NT2/D1 (cell line): Measurements from ENCODE around the gene NBPF11.
A peak's percentile ranks its signal among the peaks of the same experiment; 100 is the strongest.
"Not testable (repeated sequence)": the region's sequence is repeated elsewhere in the genome, so short reads cannot be mapped to it uniquely, and the experiment has no call there.

Source experiments
- DNase-seq: peaks from one replicate; pipeline ENCODE4 v3.0.0-alpha.2; 2011; ENCODE audit warnings: low read depth, low spot score
- H3K27me3 ChIP-seq: 2 replicates; pipeline ENCODE4 v1.6.0; 2011; ENCODE audit warnings: mild to moderate bottlenecking; ENCODE audit not compliant: insufficient read length, insufficient read depth
- H3K36me3 ChIP-seq: 2 replicates; pipeline ENCODE4 v1.6.1; 2011; ENCODE audit warnings: mild to moderate bottlenecking, low read length, mixed read lengths; ENCODE audit not compliant: insufficient read depth, insufficient read length
- H3K4me1 ChIP-seq: 2 replicates; pipeline ENCODE4 v1.5.1; 2011; ENCODE audit not compliant: insufficient read depth, insufficient read length
- H3K4me3 ChIP-seq: 2 replicates; pipeline ENCODE4 v1.5.1; 2011; ENCODE audit warnings: low read depth; ENCODE audit not compliant: insufficient read length
- H3K9ac ChIP-seq: 2 replicates; pipeline ENCODE4 v1.6.0; 2011; ENCODE audit warnings: low read depth; ENCODE audit not compliant: insufficient read length
- H3K9me3 ChIP-seq: 2 replicates; pipeline ENCODE4 v1.5.1; 2011; ENCODE audit warnings: mild to moderate bottlenecking, low read length; ENCODE audit not compliant: insufficient read depth

Gene NBPF11

GRCh38 chr1:148151371-148151819, 686 bp downstream of the NBPF11 start:
- H3K36me3 ChIP-seq, H3K9me3 ChIP-seq, H3K27me3 ChIP-seq, H3K4me1 ChIP-seq: not testable (repeated sequence)
- Histone ChIP-seq H3K4me3 (peak overlapping the region; percentile 74), H3K9ac (peak overlapping the region; percentile 82)
- DNase-seq, result peak; percentile 20

GRCh38 chr1:148150945-148151344, 1.1 kb downstream of the NBPF11 start:
- DNase-seq, result not testable (repeated sequence)
- Histone ChIP-seq H3K4me3 (peak overlapping the region; percentile 74), H3K9ac (peak overlapping the region; percentile 82)

GRCh38 chr1:148150014-148150413, 2.1 kb downstream of the NBPF11 start:
- not testable (repeated sequence) for H3K27me3 ChIP-seq, H3K36me3 ChIP-seq, H3K4me3 ChIP-seq, DNase-seq, H3K4me1 ChIP-seq, H3K9me3 ChIP-seq, H3K9ac ChIP-seq

More at GRCh38 chr1:148150945-148151344, 1.1 kb downstream of the NBPF11 start:
- not testable (repeated sequence) for H3K9me3 ChIP-seq, H3K27me3 ChIP-seq, H3K4me1 ChIP-seq, H3K36me3 ChIP-seq

- H3K9me3 ChIP-seq, H3K27me3 ChIP-seq, H3K9ac ChIP-seq, DNase-seq, H3K36me3 ChIP-seq, H3K4me3 ChIP-seq, H3K4me1 ChIP-seq: not testable (repeated sequence)
Measured at GRCh38 chr1:148149050-148149815, 2.8 kb downstream of the NBPF11 start.

GRCh38 chr1:148147052-148147838, 4.8 kb downstream of the NBPF11 start:
- H3K36me3 ChIP-seq, result peaks cover 12% of the 10 kb centered on the region
- H3K27me3 ChIP-seq, H3K4me3 ChIP-seq, DNase-seq, H3K4me1 ChIP-seq, H3K9ac ChIP-seq, H3K9me3 ChIP-seq: not testable (repeated sequence)

GRCh38 chr1:148146191-148146997, 5.7 kb downstream of the NBPF11 start:
- not testable (repeated sequence) for H3K9me3 ChIP-seq, H3K4me1 ChIP-seq, H3K9ac ChIP-seq, H3K4me3 ChIP-seq, H3K27me3 ChIP-seq, DNase-seq
- peaks cover 15% of the 10 kb centered on the region for H3K36me3 ChIP-seq

GRCh38 chr1:148143223-148143622, 8.9 kb downstream of the NBPF11 start:
- not testable (repeated sequence) for H3K4me1 ChIP-seq, H3K9ac ChIP-seq, H3K4me3 ChIP-seq, H3K27me3 ChIP-seq, H3K9me3 ChIP-seq, DNase-seq
- H3K36me3 ChIP-seq, result peaks cover 10% of the 10 kb centered on the region

- not testable (repeated sequence) for H3K4me3 ChIP-seq, H3K36me3 ChIP-seq, H3K27me3 ChIP-seq, DNase-seq, H3K9me3 ChIP-seq, H3K9ac ChIP-seq, H3K4me1 ChIP-seq
Measured at GRCh38 chr1:148141936-148142335, 10.1 kb downstream of the NBPF11 start.

GRCh38 chr1:148138606-148139005, 13.5 kb downstream of the NBPF11 start:
- peaks cover 14% of the 10 kb centered on the region for H3K36me3 ChIP-seq
- not testable (repeated sequence) for H3K27me3 ChIP-seq, H3K4me3 ChIP-seq, H3K4me1 ChIP-seq, DNase-seq, H3K9ac ChIP-seq, H3K9me3 ChIP-seq

GRCh38 chr1:148122341-148122740, 29.7 kb downstream of the NBPF11 start:
- H3K36me3 ChIP-seq, H3K9ac ChIP-seq: not testable (repeated sequence)

GRCh38 chr1:148120395-148120794, 31.7 kb downstream of the NBPF11 start:
- not testable (repeated sequence) for H3K4me3 ChIP-seq, H3K4me1 ChIP-seq, H3K27me3 ChIP-seq, H3K36me3 ChIP-seq, H3K9ac ChIP-seq, H3K9me3 ChIP-seq
- DNase-seq, result peak; percentile 0

More at GRCh38 chr1:148122341-148122740, 29.7 kb downstream of the NBPF11 start:
- not testable (repeated sequence) for H3K4me1 ChIP-seq, H3K4me3 ChIP-seq, H3K27me3 ChIP-seq, DNase-seq, H3K9me3 ChIP-seq
